Liver (tissue), 9 donors: ENCODE data around the gene SHMT2. TPM values are rescaled to one million over a fixed set of nuclear protein-coding genes. Genes with fewer than 3 reads are reported as not detected.

Experiments used
- DNase-seq: peaks from one replicate; pipeline ENCODE4 v3.0.0-alpha.2; 2017; ENCODE audit warnings: low spot score
- H3K27ac ChIP-seq, 2 donors: one replicate each; pipeline ENCODE4 v1.7.0; 2013; ENCODE audit warnings: inconsistent platforms in 2 of 2, low read length in 2 of 2, control low read depth in 1 of 2, low read depth in 1 of 2, mild to moderate bottlenecking in 1 of 2
- H3K27me3 ChIP-seq, 4 donors: one replicate each; pipeline versions ENCODE4 v1.6.1 to v1.7.0; 2013; ENCODE audit warnings: low read length in 3 of 4, inconsistent platforms in 1 of 4, mild to moderate bottlenecking in 1 of 4, moderate library complexity in 1 of 4; ENCODE audit not compliant: control insufficient read depth in 4 of 4, insufficient read depth in 4 of 4
- H3K36me3 ChIP-seq, 4 donors: one replicate each; pipeline versions ENCODE4 v1.6.1 to v1.7.0; 2013; ENCODE audit warnings: low read length in 3 of 4, mild to moderate bottlenecking in 3 of 4, low read depth in 1 of 4, moderate library complexity in 1 of 4; ENCODE audit not compliant: control insufficient read depth in 4 of 4, insufficient read depth in 3 of 4
- H3K4me1 ChIP-seq, 4 donors: one replicate each; pipeline versions ENCODE4 v1.6.1 to v1.7.0; 2013; ENCODE audit warnings: low read length in 3 of 4, mild to moderate bottlenecking in 3 of 4, moderate library complexity in 1 of 4; ENCODE audit not compliant: control insufficient read depth in 4 of 4, insufficient read depth in 4 of 4
- H3K4me3 ChIP-seq, 3 donors: one replicate each; pipeline versions ENCODE4 v1.6.1 to v1.7.0; 2013; ENCODE audit warnings: low read length in 3 of 3, control low read depth in 1 of 3, low read depth in 1 of 3, mild to moderate bottlenecking in 1 of 3
- H3K9ac ChIP-seq, 2 donors: one replicate each; pipeline ENCODE4 v1.7.0; 2013; ENCODE audit warnings: low read length in 2 of 2, mild to moderate bottlenecking in 2 of 2, moderate library complexity in 2 of 2, control low read depth in 1 of 2, low read depth in 1 of 2
- H3K9me3 ChIP-seq, 4 donors: one replicate each; pipeline versions ENCODE4 v1.6.1 to v1.7.0; 2013; ENCODE audit warnings: low read length in 3 of 4; ENCODE audit not compliant: control insufficient read depth in 4 of 4
- ATF3 ChIP-seq: IDR thresholded peaks from 2 replicates; pipeline ENCODE4 v1.6.1; 2016; ENCODE audit warnings: antibody characterized with exemption
- CTCF ChIP-seq: fragments of 150-350 bp; IDR thresholded peaks from 2 replicates; pipeline ENCODE4 v1.5.1; 2017; ENCODE audit warnings: improper control_type of control experiment, low read depth, low read length; ENCODE audit not compliant: missing input control
- EGR1 ChIP-seq, 2 donors: IDR thresholded peaks; 2 replicates each; pipeline ENCODE4 v1.6.1; 2016 to 2018; ENCODE audit warnings: antibody characterized with exemption in 2 of 2, low read depth in 2 of 2
- FOXA1 ChIP-seq: IDR thresholded peaks from 2 replicates; pipeline ENCODE4 v1.6.1; 2016; ENCODE audit warnings: antibody characterized with exemption
- FOXA2 ChIP-seq: IDR thresholded peaks from 2 replicates; pipeline ENCODE4 v1.6.1; 2016; ENCODE audit warnings: antibody characterized with exemption
- GABPA ChIP-seq, 2 donors: IDR thresholded peaks in 1 of 2; conservative IDR thresholded peaks in 1 of 2; 2 replicates each; pipeline ENCODE4 v1.6.1; 2016; ENCODE audit warnings: antibody characterized with exemption in 2 of 2, mild to moderate bottlenecking in 1 of 2, moderate library complexity in 1 of 2
- HNF4A ChIP-seq, 2 donors: conservative IDR thresholded peaks; 2 replicates each; pipeline ENCODE4 v1.6.1; 2016; ENCODE audit warnings: antibody characterized with exemption in 2 of 2, mild to moderate bottlenecking in 2 of 2
- HNF4G ChIP-seq: IDR thresholded peaks from 2 replicates; pipeline ENCODE4 v1.6.1; 2016; ENCODE audit warnings: antibody characterized with exemption
- JUND ChIP-seq, 2 donors: IDR thresholded peaks; 2 replicates each; pipeline ENCODE4 v1.6.1; 2016; ENCODE audit warnings: antibody characterized with exemption in 2 of 2
- MAX ChIP-seq: IDR thresholded peaks from 2 replicates; pipeline ENCODE4 v1.6.1; 2016; ENCODE audit warnings: antibody characterized with exemption
- RAD21 ChIP-seq, 2 donors: IDR thresholded peaks; 2 replicates each; pipeline ENCODE4 v1.6.1; 2016; ENCODE audit warnings: antibody characterized with exemption in 2 of 2, mild to moderate bottlenecking in 2 of 2
- REST ChIP-seq: IDR thresholded peaks from 2 replicates; pipeline ENCODE4 v1.6.1; 2016; ENCODE audit warnings: antibody characterized with exemption, mild to moderate bottlenecking
- RXRA ChIP-seq, 2 donors: IDR thresholded peaks; 2 replicates each; pipeline ENCODE4 v1.6.1; 2017 to 2018; ENCODE audit warnings: antibody characterized with exemption in 2 of 2, mild to moderate bottlenecking in 1 of 2
- SP1 ChIP-seq: IDR thresholded peaks from 2 replicates; pipeline ENCODE4 v1.6.1; 2018; ENCODE audit warnings: antibody characterized with exemption, mild to moderate bottlenecking
- TAF1 ChIP-seq: conservative IDR thresholded peaks from 2 replicates; pipeline ENCODE4 v1.6.1; 2016; ENCODE audit warnings: antibody characterized with exemption, mild to moderate bottlenecking
- YY1 ChIP-seq: IDR thresholded peaks from 2 replicates; pipeline ENCODE4 v1.6.1; 2016; ENCODE audit warnings: antibody characterized with exemption, mild to moderate bottlenecking
- ZBTB33 ChIP-seq: IDR thresholded peaks from 2 replicates; pipeline ENCODE4 v1.6.1; 2016; ENCODE audit warnings: antibody characterized with exemption
- WGBS: extraction: QIAGEN DNeasy Blood & Tissue Kit; methylation state at CpG from one replicate; pipeline ENCODE4 v1.1.7; 2013; 5-methylcytosine and 5-hydroxymethylcytosine counted together
- polyA plus RNA-seq, 2 donors: library from polyadenylated mRNA; stranded (reverse) in 1 of 2; unstranded in 1 of 2; fragments of 200-250 nt in 1 of 2; fragments of >200 nt in 1 of 2; fragmentation: Nextera tagmentation in 1 of 2; extraction: Ambion mirVana in 1 of 2; gene quantifications; one replicate each; pipeline versions ENCODE4 v1.2.1 to v1.2.3, GENCODE V29; 2013 to 2015
- total RNA-seq, 2 donors: library from RNA; depleted of rRNA; stranded (reverse); fragments of >200 nt; gene quantifications; one replicate each; pipeline ENCODE4 v1.2.3, GENCODE V29; 2014
- donor health status: healthy.
- donor health status: healthy.
- donor health status: healthy.
- donor health status: healthy.
- donor health status: healthy.

Gene SHMT2
- total and polyA plus RNA-seq, 4 donors, result 66.7 to 276 (median 179) TPM

GRCh38 chr12:57185403-57185802, 44.1 kb upstream of the SHMT2 start:
- H3K27ac ChIP-seq, result no peak overlapping the region
- TF ChIP-seq TAF1, result no peak
- no peak for TF ChIP-seq GABPA (IDR thresholded peaks at IDR 0.05 in 1 of 2, conservative IDR thresholded peaks at IDR 0.05 in 1 of 2)
- TF ChIP-seq RAD21 (IDR thresholded peaks at IDR 0.05), result no peak
- no peak for TF ChIP-seq JUND (IDR thresholded peaks at IDR 0.05)
- no peak for TF ChIP-seq HNF4G
- no peak for TF ChIP-seq CTCF
- TF ChIP-seq HNF4A (conservative IDR thresholded peaks at IDR 0.05), result no peak
- no peak for TF ChIP-seq YY1
- TF ChIP-seq FOXA1, result no peak
- no peak for TF ChIP-seq ZBTB33
- no peak for TF ChIP-seq MAX
- TF ChIP-seq FOXA2, result no peak
- TF ChIP-seq SP1, result no peak
- TF ChIP-seq REST, result no peak
- TF ChIP-seq ATF3, result no peak
- TF ChIP-seq EGR1 (IDR thresholded peaks at IDR 0.05; ENCODE audit: low read depth in 2 of 2), result no peak
- no peak for TF ChIP-seq RXRA (IDR thresholded peaks at IDR 0.05)
- H3K4me1 ChIP-seq, result no peaks in the 10 kb centered on the region
- H3K36me3 ChIP-seq, result peaks cover 23 to 89% (median 68%) of the 10 kb centered on the region in 4 donors
- WGBS, result 77% methylated on average over 25 of the region's 25 CpGs
- no peak for DNase-seq
- no peak overlapping the region for H3K4me3 ChIP-seq
- H3K27me3 ChIP-seq, result no peaks in the 10 kb centered on the region
- H3K9me3 ChIP-seq, result no peaks in the 10 kb centered on the region
- no peak overlapping the region for H3K9ac ChIP-seq
